ENCODE data around the gene STAG3.
"Not testable (repeated sequence)": the region's sequence is repeated elsewhere in the genome, so short reads cannot be mapped to it uniquely, and the experiment has no call there.

GRCh38 chr7:100243385-100243784 is 65.7 kb downstream of the STAG3 start:
- TF ChIP-seq, protein P1, sequence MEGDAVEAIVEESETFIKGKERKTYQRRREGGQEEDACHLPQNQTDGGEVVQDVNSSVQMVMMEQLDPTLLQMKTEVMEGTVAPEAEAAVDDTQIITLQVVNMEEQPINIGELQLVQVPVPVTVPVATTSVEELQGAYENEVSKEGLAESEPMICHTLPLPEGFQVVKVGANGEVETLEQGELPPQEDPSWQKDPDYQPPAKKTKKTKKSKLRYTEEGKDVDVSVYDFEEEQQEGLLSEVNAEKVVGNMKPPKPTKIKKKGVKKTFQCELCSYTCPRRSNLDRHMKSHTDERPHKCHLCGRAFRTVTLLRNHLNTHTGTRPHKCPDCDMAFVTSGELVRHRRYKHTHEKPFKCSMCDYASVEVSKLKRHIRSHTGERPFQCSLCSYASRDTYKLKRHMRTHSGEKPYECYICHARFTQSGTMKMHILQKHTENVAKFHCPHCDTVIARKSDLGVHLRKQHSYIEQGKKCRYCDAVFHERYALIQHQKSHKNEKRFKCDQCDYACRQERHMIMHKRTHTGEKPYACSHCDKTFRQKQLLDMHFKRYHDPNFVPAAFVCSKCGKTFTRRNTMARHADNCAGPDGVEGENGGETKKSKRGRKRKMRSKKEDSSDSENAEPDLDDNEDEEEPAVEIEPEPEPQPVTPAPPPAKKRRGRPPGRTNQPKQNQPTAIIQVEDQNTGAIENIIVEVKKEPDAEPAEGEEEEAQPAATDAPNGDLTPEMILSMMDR (IDR thresholded peaks at IDR 0.05): not testable (repeated sequence)
- TF ChIP-seq POLR2A, POLR2AphosphoS5 (IDR thresholded peaks at IDR 0.05): not testable (repeated sequence)

Data from prostate gland (tissue), 2 donors.